Keratinocyte (primary cell): Measurements from ENCODE around the gene CCDC40. TPM values are rescaled to one million over a fixed set of nuclear protein-coding genes. Genes with fewer than 3 reads are reported as not detected.

Experiments used
- DNase-seq: peaks from one replicate; pipeline ENCODE4 v3.0.0-alpha.2; 2011; ENCODE audit warnings: low read depth, missing footprints, low spot score
- FAIRE-seq: peaks from 2 replicates; lab custom pipeline; 2011; peaks lifted over from hg19 to GRCh38; lab: Jason Lieb, UNC
- H2AFZ ChIP-seq: 2 replicates; pipeline ENCODE4 v1.6.0; 2012; ENCODE audit warnings: low read length, control low read depth, inconsistent platforms; ENCODE audit not compliant: control insufficient read depth
- H3K27ac ChIP-seq: 2 replicates; pipeline ENCODE4 v1.5.1; 2011; ENCODE audit warnings: low read length; ENCODE audit not compliant: control insufficient read depth, insufficient read depth
- H3K27me3 ChIP-seq: 3 replicates; pipeline ENCODE4 v1.6.0; 2011; ENCODE audit warnings: low read length; ENCODE audit not compliant: control insufficient read depth, insufficient read depth; ENCODE audit errors: extremely low read depth
- H3K36me3 ChIP-seq, 2 experiments: 2 replicates in 1 of 2; 3 replicates in 1 of 2; pipeline ENCODE4 v1.5.1; 2011; ENCODE audit warnings: low read length in 2 of 2, mild to moderate bottlenecking in 1 of 2; ENCODE audit not compliant: control insufficient read depth in 2 of 2, insufficient read depth in 2 of 2; ENCODE audit errors: extremely low read depth in 1 of 2
- H3K4me1 ChIP-seq: 3 replicates; pipeline ENCODE4 v1.5.1; 2011; ENCODE audit warnings: low read length; ENCODE audit not compliant: control insufficient read depth, insufficient read depth; ENCODE audit errors: extremely low read depth
- H3K4me2 ChIP-seq: 3 replicates; pipeline ENCODE4 v1.6.0; 2011; ENCODE audit warnings: low read depth, low read length; ENCODE audit not compliant: control insufficient read depth, insufficient read depth; ENCODE audit errors: extremely low read depth
- H3K4me3 ChIP-seq, 3 experiments: fragments of 200-600 bp in 1 of 3; sonication (generic) in 1 of 3; 2 replicates in 2 of 3; 3 replicates in 1 of 3; pipeline ENCODE4 v1.5.1; 2011 to 2016; ENCODE audit warnings: low read length in 3 of 3, mild to moderate bottlenecking in 3 of 3, control low read depth in 2 of 3, inconsistent platforms in 1 of 3, low read depth in 1 of 3, mixed read lengths in 1 of 3, mixed run types in 1 of 3, moderate library complexity in 1 of 3; ENCODE audit not compliant: control insufficient read depth in 2 of 3, insufficient read depth in 2 of 3; ENCODE audit errors: extremely low read depth in 1 of 3
- H3K79me2 ChIP-seq: 2 replicates; pipeline ENCODE4 v1.6.0; 2012; ENCODE audit warnings: low read length; ENCODE audit not compliant: control insufficient read depth, insufficient read depth
- H3K9ac ChIP-seq: 3 replicates; pipeline ENCODE4 v1.6.0; 2011; ENCODE audit warnings: low read length; ENCODE audit not compliant: control insufficient read depth, insufficient read depth; ENCODE audit errors: extremely low read depth
- H3K9me1 ChIP-seq: 3 replicates; pipeline ENCODE4 v1.6.0; 2011; ENCODE audit warnings: low read length; ENCODE audit not compliant: control insufficient read depth, insufficient read depth; ENCODE audit errors: extremely low read depth
- H3K9me3 ChIP-seq: 2 replicates; pipeline ENCODE4 v1.5.1; 2012; ENCODE audit warnings: low read depth, low read length; ENCODE audit not compliant: control insufficient read depth
- H4K20me1 ChIP-seq: 3 replicates; pipeline ENCODE4 v1.6.0; 2011; ENCODE audit warnings: low read length; ENCODE audit not compliant: control insufficient read depth, insufficient read depth; ENCODE audit errors: extremely low read depth
- CTCF ChIP-seq, 3 experiments: IDR thresholded peaks in 1 of 3; conservative IDR thresholded peaks in 1 of 3; optimal IDR thresholded peaks in 1 of 3; 2 replicates in 2 of 3; 3 replicates in 1 of 3; pipeline versions ENCODE3 to v1.5.1; 2011; ENCODE audit warnings: low read length in 3 of 3, mild to moderate bottlenecking in 3 of 3, moderate library complexity in 2 of 3, control low read depth in 1 of 3, inconsistent platforms in 1 of 3; ENCODE audit not compliant: insufficient read depth in 2 of 3; ENCODE audit errors: extremely low read depth in 1 of 3
- EZH2 ChIP-seq: IDR thresholded peaks from one replicate; pipeline ENCODE4 v1.6.1; 2012; ENCODE audit warnings: inconsistent platforms, mild to moderate bottlenecking, low read length, moderate library complexity
- dilution Hi-C: fragments of 300-500 bp; cut with MboI; formaldehyde crosslinking; loops from one replicate; pipeline ENCODE4 v1.7.0; 2020; ENCODE audit warnings: low sequenced_read_pairs; ENCODE audit not compliant: extremely low pct_ligation_motif_present
- polyA plus RNA-seq, 5 experiments: library from polyadenylated mRNA; depleted of rRNA in 3 of 5; stranded (reverse) in 3 of 5; stranded (forward) in 1 of 5; unstranded in 1 of 5; fragments of >200 nt; gene quantifications; 1 replicate in 1 of 5; 2 replicates in 3 of 5; 3 replicates in 1 of 5; pipeline versions ENCODE4 v1.2.1 to v1.2.3, GENCODE V29; 2011 to 2012; ENCODE audit warnings: missing spikeins in 2 of 5, low read depth in 1 of 5, low replicate concordance in 1 of 5

The CCDC40 gene
- polyA plus RNA-seq, 1 donor (not counting 4 experiments of a cell fraction or from before 2014, with no cell fraction given): 2.4 TPM

DNA sequence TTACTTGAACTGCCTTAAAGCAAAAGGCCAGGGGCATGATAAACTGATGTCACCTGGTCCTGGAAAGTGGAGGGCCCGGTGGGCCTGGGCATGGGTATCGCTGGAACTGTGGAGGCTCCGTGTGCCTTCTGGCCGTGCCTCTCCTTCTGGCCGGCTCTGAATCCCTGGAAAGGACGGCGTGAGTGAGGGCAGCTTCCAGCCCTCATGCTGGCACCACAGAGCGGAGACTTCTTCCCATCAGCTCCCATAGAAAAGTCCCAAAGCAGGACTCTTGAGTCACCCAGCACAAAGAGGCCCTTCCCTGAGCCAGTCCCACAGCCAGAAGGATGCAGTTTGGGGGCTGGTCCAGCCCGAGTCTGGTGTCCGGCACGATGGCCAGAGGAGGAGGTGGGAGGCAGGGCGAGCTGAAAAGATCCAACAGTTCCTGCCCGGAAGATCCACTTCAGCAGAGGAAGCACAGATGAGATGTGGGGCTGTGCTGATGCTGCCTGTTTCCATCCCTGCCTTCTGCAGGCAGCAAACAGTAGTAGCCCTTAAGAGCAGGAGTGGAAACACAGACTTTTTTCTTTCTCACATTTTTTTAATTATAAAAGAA lies 72.7 kb downstream of the CCDC40 start:
- no peak overlapping the region for H3K27ac ChIP-seq
- TF ChIP-seq CTCF (optimal IDR thresholded peaks at IDR 0.05 in 1 of 3, IDR thresholded peaks at IDR 0.05 in 1 of 3, conservative IDR thresholded peaks at IDR 0.05 in 1 of 3; ENCODE audit: extremely low read depth in 1 of 3, insufficient read depth in 2 of 3, low read length in 3 of 3): no peak
- TF ChIP-seq EZH2: no peak
- peaks cover 18% of the 10 kb centered on the region for H3K4me1 ChIP-seq

GRCh38 chr17:80109713-80110446 lies 73.4 kb downstream of the CCDC40 start:
- FAIRE-seq: peak; percentile 91

More for the DNA sequence above, 72.7 kb downstream of the CCDC40 start:
- H3K79me2 ChIP-seq: no peaks in the 10 kb centered on the region
- peak overlapping the region in 1 of 3 experiments; percentile 17 for H3K4me3 ChIP-seq
- FAIRE-seq (no peak), DNase-seq (no peak)
- peaks cover 15% of the 10 kb centered on the region for H3K27me3 ChIP-seq
- no peaks in the 10 kb centered on the region for H3K9me3 ChIP-seq
- no peaks in the 10 kb centered on the region for H4K20me1 ChIP-seq
- peak overlapping the region; percentile 69 for H3K4me2 ChIP-seq
- H3K36me3 ChIP-seq: no peaks in the 10 kb centered on the region
- no peak overlapping the region for H3K9ac ChIP-seq
- H3K9me1 ChIP-seq: no peaks in the 10 kb centered on the region
- dilution Hi-C loops: no loop called here
- H2AFZ ChIP-seq: no peak overlapping the region

More at GRCh38 chr17:80109713-80110446, 73.4 kb downstream of the CCDC40 start:
- no peaks in the 10 kb centered on the region for H3K9me3 ChIP-seq
- H4K20me1 ChIP-seq: no peaks in the 10 kb centered on the region
- dilution Hi-C loops: no loop called here
- H3K27me3 ChIP-seq: peaks cover 15% of the 10 kb centered on the region
- H3K9me1 ChIP-seq: no peaks in the 10 kb centered on the region
- H3K27ac ChIP-seq: peak overlapping the region; percentile 6
- H3K36me3 ChIP-seq: no peaks in the 10 kb centered on the region
- H3K4me3 ChIP-seq: peak overlapping the region in 1 of 3 experiments; percentile 17
- peak overlapping the region; percentile 69 for H3K4me2 ChIP-seq
- TF ChIP-seq EZH2: no peak
- TF ChIP-seq CTCF (optimal IDR thresholded peaks at IDR 0.05 in 1 of 3, IDR thresholded peaks at IDR 0.05 in 1 of 3, conservative IDR thresholded peaks at IDR 0.05 in 1 of 3; ENCODE audit: extremely low read depth in 1 of 3, insufficient read depth in 2 of 3, low read length in 3 of 3): no peak
- peak overlapping the region; percentile 36 for H3K9ac ChIP-seq
- peaks cover 16% of the 10 kb centered on the region for H3K4me1 ChIP-seq
- peak; percentile 89 for DNase-seq
- H2AFZ ChIP-seq: no peak overlapping the region
- no peaks in the 10 kb centered on the region for H3K79me2 ChIP-seq
